H9 (cell line): ENCODE measurements around the gene NDUFB3. TPM values are rescaled to one million over a fixed set of nuclear protein-coding genes. Genes with fewer than 3 reads are reported as not detected.

Experiments used
- DNase-seq: peaks from one replicate; pipeline ENCODE4 v3.0.0-alpha.2; 2017
- H2AFZ ChIP-seq: one replicate; pipeline ENCODE4 v1.6.1; 2013; ENCODE audit warnings: mild to moderate bottlenecking, low read length, control low read depth, moderate library complexity
- H2AK5ac ChIP-seq: 2 replicates; pipeline ENCODE4 v1.6.1; 2013; ENCODE audit warnings: low read length, control low read depth, mixed read lengths; ENCODE audit not compliant: insufficient read length
- H2BK120ac ChIP-seq: one replicate; pipeline ENCODE4 v1.6.1; 2013; ENCODE audit warnings: low read depth, mild to moderate bottlenecking, low read length, control low read depth, inconsistent platforms; ENCODE audit not compliant: poor library complexity, severe bottlenecking
- H2BK12ac ChIP-seq: 2 replicates; pipeline ENCODE4 v1.6.1; 2013; ENCODE audit warnings: low read length, control low read depth, mixed read lengths, low read depth; ENCODE audit not compliant: insufficient read length
- H2BK15ac ChIP-seq: 2 replicates; pipeline ENCODE4 v1.6.1; 2013; ENCODE audit warnings: low read depth, low read length, control low read depth
- H2BK20ac ChIP-seq: one replicate; pipeline ENCODE4 v1.6.1; 2013; ENCODE audit warnings: low read depth, mild to moderate bottlenecking, low read length, control low read depth, inconsistent platforms; ENCODE audit not compliant: poor library complexity, severe bottlenecking
- H2BK5ac ChIP-seq: 2 replicates; pipeline ENCODE4 v1.6.1; 2013; ENCODE audit warnings: low read length, control low read depth, mixed read lengths; ENCODE audit not compliant: insufficient read length
- H3K14ac ChIP-seq: 2 replicates; pipeline ENCODE4 v1.6.1; 2013; ENCODE audit warnings: low read length, control low read depth; ENCODE audit not compliant: insufficient read depth
- H3K18ac ChIP-seq: 2 replicates; pipeline ENCODE4 v1.6.1; 2013; ENCODE audit warnings: low read depth, mild to moderate bottlenecking, mixed read lengths, low read length, control low read depth; ENCODE audit not compliant: insufficient read length
- H3K23ac ChIP-seq: 2 replicates; pipeline ENCODE4 v1.6.1; 2013; ENCODE audit warnings: low read length, control low read depth, mixed read lengths, low read depth; ENCODE audit not compliant: insufficient read length
- H3K23me2 ChIP-seq: 2 replicates; pipeline ENCODE4 v1.6.1; 2013; ENCODE audit warnings: low read depth, mild to moderate bottlenecking, mixed read lengths, low read length, control low read depth; ENCODE audit not compliant: insufficient read length, poor library complexity, severe bottlenecking
- H3K27ac ChIP-seq: 2 replicates; pipeline ENCODE4 v1.5.1; 2013; ENCODE audit warnings: low read length, control low read depth, mixed read lengths, low read depth; ENCODE audit not compliant: insufficient read length
- H3K27me3 ChIP-seq: 2 replicates; pipeline ENCODE4 v1.6.1; 2013; ENCODE audit warnings: low read length, control low read depth, inconsistent platforms; ENCODE audit not compliant: insufficient read depth
- H3K4ac ChIP-seq: 2 replicates; pipeline ENCODE4 v1.6.1; 2013; ENCODE audit warnings: low read depth, mild to moderate bottlenecking, control low read depth, inconsistent platforms, low read length, moderate library complexity
- H3K4me1 ChIP-seq: 2 replicates; pipeline ENCODE4 v1.6.1; 2013; ENCODE audit warnings: low read length, control low read depth, inconsistent platforms; ENCODE audit not compliant: insufficient read depth
- H3K4me2 ChIP-seq: 2 replicates; pipeline ENCODE4 v1.6.1; 2013; ENCODE audit warnings: low read length, control low read depth, mixed read lengths; ENCODE audit not compliant: insufficient read length, insufficient read depth
- H3K56ac ChIP-seq: 2 replicates; pipeline ENCODE4 v1.6.1; 2013; ENCODE audit warnings: low read depth, mild to moderate bottlenecking, mixed read lengths, low read length, control low read depth; ENCODE audit not compliant: insufficient read length
- H3K79me1 ChIP-seq: 2 replicates; pipeline ENCODE4 v1.6.1; 2013; ENCODE audit warnings: low read depth, mild to moderate bottlenecking, moderate library complexity, low read length, control low read depth, inconsistent platforms; ENCODE audit not compliant: insufficient read depth, poor library complexity, severe bottlenecking
- H3K79me2 ChIP-seq: 2 replicates; pipeline ENCODE4 v1.6.1; 2013; ENCODE audit warnings: low read length, control low read depth, inconsistent platforms; ENCODE audit not compliant: insufficient read depth
- H3K9ac ChIP-seq: 2 replicates; pipeline ENCODE4 v1.6.1; 2013; ENCODE audit warnings: low read length, control low read depth, mixed read lengths; ENCODE audit not compliant: insufficient read length; ENCODE audit errors: extremely low read depth
- H3K9me3 ChIP-seq: one replicate; pipeline ENCODE4 v1.6.1; 2013; ENCODE audit warnings: low read depth, low read length, inconsistent platforms; ENCODE audit not compliant: control insufficient read depth
- H3T11ph ChIP-seq: one replicate; pipeline ENCODE4 v1.6.1; 2013; ENCODE audit warnings: mild to moderate bottlenecking, low read length, control low read depth, inconsistent platforms
- H4K20me1 ChIP-seq: one replicate; pipeline ENCODE4 v1.6.1; 2013; ENCODE audit not compliant: control insufficient read depth, insufficient read length, insufficient read depth
- H4K5ac ChIP-seq: 2 replicates; pipeline ENCODE4 v1.6.1; 2013; ENCODE audit warnings: low read depth, mild to moderate bottlenecking, mixed read lengths, low read length, control low read depth; ENCODE audit not compliant: insufficient read length
- H4K8ac ChIP-seq: replicated peaks from 2 replicates; pipeline ENCODE4 v1.6.1; 2013; ENCODE audit warnings: low read length, control low read depth, mixed read lengths, low read depth; ENCODE audit not compliant: insufficient read length
- H4K91ac ChIP-seq: 2 replicates; pipeline ENCODE4 v1.6.1; 2013; ENCODE audit warnings: low read depth, mild to moderate bottlenecking, moderate library complexity, mixed read lengths, low read length, control low read depth; ENCODE audit not compliant: insufficient read length
- H3K27ac Mint-ChIP-seq, 3 experiments: 2 replicates in 2 of 3; 3 replicates in 1 of 3; pipeline ENCODE4 v1.8.0; 2020 to 2021; ENCODE audit warnings: mixed read lengths in 3 of 3, mild to moderate bottlenecking in 1 of 3, moderate library complexity in 1 of 3
- H3K27me3 Mint-ChIP-seq: 2 replicates; pipeline ENCODE4 v1.8.0; 2021; ENCODE audit warnings: low read depth, mild to moderate bottlenecking, moderate library complexity, mixed read lengths
- H3K36me3 Mint-ChIP-seq, 3 experiments: 2 replicates in 2 of 3; 3 replicates in 1 of 3; pipeline ENCODE4 v1.8.0; 2020 to 2021; ENCODE audit warnings: low read depth in 3 of 3, mixed read lengths in 3 of 3; ENCODE audit not compliant: insufficient read depth in 1 of 3
- H3K4me1 Mint-ChIP-seq, 2 experiments: 2 replicates each; pipeline ENCODE4 v1.8.0; 2020; ENCODE audit warnings: mixed read lengths in 2 of 2
- H3K4me3 Mint-ChIP-seq, 2 experiments: 2 replicates in 1 of 2; 3 replicates in 1 of 2; pipeline ENCODE4 v1.8.0; 2020 to 2021; ENCODE audit warnings: mild to moderate bottlenecking in 2 of 2, mixed read lengths in 2 of 2, moderate library complexity in 1 of 2
- H3K9me3 Mint-ChIP-seq, 2 experiments: 2 replicates in 1 of 2; 3 replicates in 1 of 2; pipeline ENCODE4 v1.8.0; 2020; ENCODE audit warnings: mild to moderate bottlenecking in 2 of 2, mixed read lengths in 2 of 2, moderate library complexity in 1 of 2
- WGBS: extraction: QIAGEN DNeasy Blood & Tissue Kit; methylation state at CpG from one replicate; pipeline ENCODE4 v1.1.7; 2013; ENCODE audit warnings: missing lambda C conversion rate, low lambda C conversion rate, mixed read lengths; ENCODE audit not compliant: insufficient read length; ENCODE audit errors: extremely low coverage; 5-methylcytosine and 5-hydroxymethylcytosine counted together
- total RNA-seq: library from RNA; stranded (reverse); gene quantifications from 2 replicates; pipeline ENCODE4 v1.2.1, GENCODE V29; 2021
- TF ChIP-seq, protein P1 (sequence below): fragments of 200-600 bp; sonication (generic); conservative IDR thresholded peaks from 3 replicates; pipeline ENCODE4 v1.8.0; 2021; ENCODE audit warnings: antibody characterized with exemption, mild to moderate bottlenecking

Gene NDUFB3
- total RNA-seq, 1 experiment from 2014 or later = 59.6 TPM

DNA sequence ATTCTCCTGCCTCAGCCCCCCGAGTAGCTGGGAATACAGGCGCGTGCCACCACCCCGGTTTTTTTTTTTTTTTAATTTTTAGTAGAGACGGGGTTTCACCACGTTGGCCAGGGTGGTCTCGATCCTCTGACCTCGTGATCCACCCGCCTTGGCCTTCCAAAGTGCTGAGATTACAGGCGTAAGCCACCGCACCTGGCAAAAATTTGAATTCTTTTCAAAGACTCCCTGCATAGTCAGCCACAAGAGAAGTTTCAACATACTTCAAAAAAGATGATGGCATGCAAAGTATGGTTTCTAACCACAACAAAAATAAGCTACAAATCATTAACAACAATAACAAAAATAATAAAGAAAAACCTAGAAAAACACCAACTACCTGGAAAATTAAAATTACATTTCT, 22.3 kb upstream of the NDUFB3 start:
- H3K9ac ChIP-seq = no peak overlapping the region
- H3K23ac ChIP-seq = no peak overlapping the region
- no peak overlapping the region for H3K56ac ChIP-seq
- no peak overlapping the region for H3K4me2 ChIP-seq
- H4K5ac ChIP-seq = no peak overlapping the region
- no peak overlapping the region for H2BK12ac ChIP-seq
- no peak overlapping the region for H2BK15ac ChIP-seq
- H3K79me2 ChIP-seq = no peaks in the 10 kb centered on the region
- DNase-seq = no peak
- no peaks in the 10 kb centered on the region for H3K79me1 ChIP-seq
- H2AFZ ChIP-seq = no peak overlapping the region
- TF ChIP-seq, protein P1, sequence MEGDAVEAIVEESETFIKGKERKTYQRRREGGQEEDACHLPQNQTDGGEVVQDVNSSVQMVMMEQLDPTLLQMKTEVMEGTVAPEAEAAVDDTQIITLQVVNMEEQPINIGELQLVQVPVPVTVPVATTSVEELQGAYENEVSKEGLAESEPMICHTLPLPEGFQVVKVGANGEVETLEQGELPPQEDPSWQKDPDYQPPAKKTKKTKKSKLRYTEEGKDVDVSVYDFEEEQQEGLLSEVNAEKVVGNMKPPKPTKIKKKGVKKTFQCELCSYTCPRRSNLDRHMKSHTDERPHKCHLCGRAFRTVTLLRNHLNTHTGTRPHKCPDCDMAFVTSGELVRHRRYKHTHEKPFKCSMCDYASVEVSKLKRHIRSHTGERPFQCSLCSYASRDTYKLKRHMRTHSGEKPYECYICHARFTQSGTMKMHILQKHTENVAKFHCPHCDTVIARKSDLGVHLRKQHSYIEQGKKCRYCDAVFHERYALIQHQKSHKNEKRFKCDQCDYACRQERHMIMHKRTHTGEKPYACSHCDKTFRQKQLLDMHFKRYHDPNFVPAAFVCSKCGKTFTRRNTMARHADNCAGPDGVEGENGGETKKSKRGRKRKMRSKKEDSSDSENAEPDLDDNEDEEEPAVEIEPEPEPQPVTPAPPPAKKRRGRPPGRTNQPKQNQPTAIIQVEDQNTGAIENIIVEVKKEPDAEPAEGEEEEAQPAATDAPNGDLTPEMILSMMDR = no peak
- H3K9me3 ChIP-seq = no peaks in the 10 kb centered on the region
- Mint-ChIP-seq H3K27me3 (no peaks in the 10 kb centered on the region), H3K36me3 (no peaks in the 10 kb centered on the region), H3K4me1 (no peaks in the 10 kb centered on the region), H3K27ac (peak overlapping the region in 1 of 3 experiments; percentile 48; a peak in 1 of 7 replicates), H3K4me3 (no peak overlapping the region), H3K9me3 (peaks cover 0 to 8% of the 10 kb centered on the region in 2 experiments; a peak in 3 of 5 replicates)
- no peak overlapping the region for H3K18ac ChIP-seq
- H2BK120ac ChIP-seq = no peak overlapping the region
- no peak overlapping the region for H4K91ac ChIP-seq
- H3K23me2 ChIP-seq = no peaks in the 10 kb centered on the region
- no peak overlapping the region for H3K14ac ChIP-seq
- no peak overlapping the region for H3K4ac ChIP-seq
- no peaks in the 10 kb centered on the region for H3K27me3 ChIP-seq
- no peak overlapping the region for H4K8ac ChIP-seq
- H3K27ac ChIP-seq = no peak overlapping the region
- H3K4me1 ChIP-seq = no peaks in the 10 kb centered on the region
- WGBS = no CpG with 5 or more reads among the region's 11 CpGs
- no peak overlapping the region for H2BK5ac ChIP-seq
- no peaks in the 10 kb centered on the region for H4K20me1 ChIP-seq
- no peak overlapping the region for H2BK20ac ChIP-seq
- H2AK5ac ChIP-seq = no peak overlapping the region
- no peak overlapping the region for H3T11ph ChIP-seq
